Smooth muscle cell (in vitro differentiated cells): ENCODE measurements around the gene CTBP2. TPM values are rescaled to one million over a fixed set of nuclear protein-coding genes. Genes with fewer than 3 reads are reported as not detected.

Source experiments
- DNase-seq: peaks from one replicate; lab custom pipeline; 2025; ENCODE audit not compliant: unreplicated experiment; lab: John Stamatoyannopoulos, UW
- H2AFZ ChIP-seq: fragments of 200-600 bp; sonication (generic); 2 replicates; pipeline ENCODE4 v1.6.0; 2016; ENCODE audit warnings: antibody characterized with exemption, low read depth, mild to moderate bottlenecking
- H3F3A ChIP-seq: fragments of 200-600 bp; sonication (generic); 2 replicates; pipeline ENCODE4 v1.6.0; 2017; ENCODE audit warnings: antibody characterized with exemption, low read depth
- H3K27ac ChIP-seq: fragments of 200-600 bp; sonication (generic); 2 replicates; pipeline ENCODE4 v1.5.1; 2016; ENCODE audit warnings: low read depth, mild to moderate bottlenecking
- H3K27me3 ChIP-seq: fragments of 200-600 bp; sonication (generic); 2 replicates; pipeline ENCODE4 v1.6.1; 2016; ENCODE audit warnings: low read depth, mild to moderate bottlenecking
- H3K36me3 ChIP-seq: fragments of 200-600 bp; sonication (generic); 2 replicates; pipeline ENCODE4 v1.5.1; 2016; ENCODE audit warnings: low read depth
- H3K4me1 ChIP-seq: fragments of 200-600 bp; sonication (generic); 2 replicates; pipeline ENCODE4 v1.5.1; 2016; ENCODE audit warnings: low read depth
- H3K4me2 ChIP-seq: fragments of 200-600 bp; sonication (generic); 2 replicates; pipeline ENCODE4 v1.6.0; 2016; ENCODE audit warnings: mild to moderate bottlenecking
- H3K4me3 ChIP-seq: fragments of 200-600 bp; sonication (generic); 2 replicates; pipeline ENCODE4 v1.5.1; 2016; ENCODE audit warnings: mild to moderate bottlenecking
- H3K79me2 ChIP-seq: fragments of 200-600 bp; sonication (generic); 2 replicates; pipeline ENCODE4 v1.6.0; 2016; ENCODE audit warnings: low read depth, mild to moderate bottlenecking
- H3K9ac ChIP-seq: fragments of 200-600 bp; sonication (generic); 2 replicates; pipeline ENCODE4 v1.6.0; 2016; ENCODE audit warnings: low read depth
- H3K9me3 ChIP-seq: fragments of 200-600 bp; sonication (generic); replicated peaks from 2 replicates; pipeline ENCODE4 v1.5.1; 2016; ENCODE audit warnings: low read depth
- H4K20me1 ChIP-seq: fragments of 200-600 bp; sonication (generic); 2 replicates; pipeline ENCODE4 v1.6.0; 2016; ENCODE audit warnings: low read depth
- WGBS: methylation state at CpG from one replicate; pipeline ENCODE4 v1.1.7; 2016; ENCODE audit warnings: low lambda C conversion rate; 5-methylcytosine and 5-hydroxymethylcytosine counted together
- polyA plus RNA-seq: library from polyadenylated mRNA; unstranded; fragments of >200 nt; fragmentation: Nextera tagmentation; extraction: Ambion mirVana; gene quantifications from 2 replicates; pipeline ENCODE4 v1.2.1, GENCODE V29; 2016
- total RNA-seq: library from RNA; depleted of rRNA; stranded (reverse); fragments of >200 nt; gene quantifications from 2 replicates; pipeline ENCODE4 v1.2.3, GENCODE V29; 2014
- TF ChIP-seq, protein P1 (sequence below): fragments of 200-600 bp; sonication (generic); IDR thresholded peaks from 2 replicates; pipeline ENCODE4 v1.5.1; 2017; ENCODE audit warnings: borderline replicate concordance, mild to moderate bottlenecking, antibody characterized with exemption; ENCODE audit not compliant: insufficient read depth, poor library complexity, severe bottlenecking

Gene CTBP2
- total and polyA plus RNA-seq, 2 experiments from 2014 or later: 49.9 to 69.5 TPM

DNA sequence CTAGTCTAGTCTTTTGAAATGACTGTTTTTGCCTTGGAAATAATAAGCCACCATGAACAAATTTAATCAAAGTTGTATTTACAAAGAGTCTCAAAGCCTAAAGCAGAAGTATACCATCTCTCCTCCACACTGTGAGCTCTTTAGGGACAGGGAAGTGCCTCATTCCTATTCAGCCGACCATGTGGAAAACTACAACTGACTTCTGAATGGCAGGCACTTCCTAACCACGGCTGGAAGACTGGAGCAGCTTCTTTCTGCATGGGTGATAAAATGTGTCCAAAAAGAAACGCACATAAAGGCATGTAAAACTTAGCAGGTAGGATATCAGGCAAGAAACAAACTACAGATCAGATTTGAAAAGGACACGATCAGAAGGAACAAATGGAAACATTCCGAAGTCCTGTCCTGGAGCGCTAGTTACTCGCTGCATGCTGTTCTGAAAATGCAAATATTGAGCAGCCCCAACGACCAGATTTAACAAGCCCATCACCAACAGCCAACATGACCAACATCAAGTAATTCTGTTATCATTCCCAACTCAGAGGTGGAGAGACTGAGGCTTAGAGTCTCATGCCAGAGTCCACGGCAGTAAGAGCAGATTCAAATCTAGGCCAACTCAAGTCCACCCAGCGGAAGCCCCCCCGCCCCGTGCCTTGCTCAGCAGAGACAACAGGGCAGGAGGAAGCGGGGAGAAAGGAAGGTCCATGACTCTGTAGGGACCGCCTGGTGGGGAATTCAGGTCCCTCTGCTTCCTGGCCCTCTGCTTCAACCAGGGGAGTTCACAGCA, 26.5 kb downstream of the CTBP2 start:
- no peak overlapping the region for H3K27ac ChIP-seq
- no peaks in the 10 kb centered on the region for H3K36me3 ChIP-seq
- no peak for DNase-seq
- no peaks in the 10 kb centered on the region for H3K27me3 ChIP-seq
- H3K9ac ChIP-seq: no peak overlapping the region
- H4K20me1 ChIP-seq: peaks cover 99% of the 10 kb centered on the region
- peaks cover 10% of the 10 kb centered on the region for H3K4me1 ChIP-seq
- peaks cover 97% of the 10 kb centered on the region for H3K79me2 ChIP-seq
- no peak overlapping the region for H3K4me3 ChIP-seq
- TF ChIP-seq, protein P1, sequence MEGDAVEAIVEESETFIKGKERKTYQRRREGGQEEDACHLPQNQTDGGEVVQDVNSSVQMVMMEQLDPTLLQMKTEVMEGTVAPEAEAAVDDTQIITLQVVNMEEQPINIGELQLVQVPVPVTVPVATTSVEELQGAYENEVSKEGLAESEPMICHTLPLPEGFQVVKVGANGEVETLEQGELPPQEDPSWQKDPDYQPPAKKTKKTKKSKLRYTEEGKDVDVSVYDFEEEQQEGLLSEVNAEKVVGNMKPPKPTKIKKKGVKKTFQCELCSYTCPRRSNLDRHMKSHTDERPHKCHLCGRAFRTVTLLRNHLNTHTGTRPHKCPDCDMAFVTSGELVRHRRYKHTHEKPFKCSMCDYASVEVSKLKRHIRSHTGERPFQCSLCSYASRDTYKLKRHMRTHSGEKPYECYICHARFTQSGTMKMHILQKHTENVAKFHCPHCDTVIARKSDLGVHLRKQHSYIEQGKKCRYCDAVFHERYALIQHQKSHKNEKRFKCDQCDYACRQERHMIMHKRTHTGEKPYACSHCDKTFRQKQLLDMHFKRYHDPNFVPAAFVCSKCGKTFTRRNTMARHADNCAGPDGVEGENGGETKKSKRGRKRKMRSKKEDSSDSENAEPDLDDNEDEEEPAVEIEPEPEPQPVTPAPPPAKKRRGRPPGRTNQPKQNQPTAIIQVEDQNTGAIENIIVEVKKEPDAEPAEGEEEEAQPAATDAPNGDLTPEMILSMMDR: no peak
- 84% methylated on average over 14 of the region's 14 CpGs for WGBS
- no peak overlapping the region for H2AFZ ChIP-seq
- no peaks in the 10 kb centered on the region for H3F3A ChIP-seq
- no peaks in the 10 kb centered on the region for H3K9me3 ChIP-seq
- H3K4me2 ChIP-seq: no peak overlapping the region

GRCh38 chr10:125132344-125132743, 28.0 kb downstream of the CTBP2 start:
- Histone ChIP-seq H3K4me1 (peaks cover 10% of the 10 kb centered on the region), H3K9ac (no peak overlapping the region), H3K4me2 (no peak overlapping the region), H3K4me3 (no peak overlapping the region), H4K20me1 (peaks cover 99% of the 10 kb centered on the region), H3K9me3 (no peaks in the 10 kb centered on the region), H3K27ac (no peak overlapping the region), H2AFZ (no peak overlapping the region), H3K27me3 (no peaks in the 10 kb centered on the region), H3F3A (no peaks in the 10 kb centered on the region), H3K79me2 (peaks cover 97% of the 10 kb centered on the region), H3K36me3 (no peaks in the 10 kb centered on the region)
- 94% methylated on average over 4 of the region's 4 CpGs for WGBS
- TF ChIP-seq, protein P1: no peak
- no peak for DNase-seq

DNA sequence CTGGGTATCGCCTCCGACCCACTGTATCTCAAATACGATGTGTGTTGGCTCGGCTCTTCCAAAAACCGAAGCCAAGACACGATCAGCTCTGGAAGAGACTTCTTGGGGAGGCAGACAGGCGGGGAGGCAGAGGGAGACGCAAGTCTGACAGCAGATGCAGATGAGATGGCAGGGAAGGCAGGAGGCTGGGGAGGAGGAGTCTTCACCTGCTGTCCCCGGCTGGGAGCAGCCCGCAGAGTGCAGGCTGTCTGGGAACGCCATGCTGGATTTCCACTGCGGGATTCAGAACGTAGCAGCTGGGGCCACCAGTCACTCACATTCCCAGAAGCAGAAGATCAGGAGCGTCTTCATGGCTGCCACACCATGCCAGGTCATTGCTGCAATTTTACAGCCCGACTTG, 29.4 kb downstream of the CTBP2 start:
- DNase-seq: no peak
- H2AFZ ChIP-seq: no peak overlapping the region
- TF ChIP-seq, protein P1: no peak

GRCh38 chr10:125130260-125130659, 30.1 kb downstream of the CTBP2 start:
- H3K79me2 ChIP-seq: peaks cover 97% of the 10 kb centered on the region
- H3K4me3 ChIP-seq: no peak overlapping the region
- H3K4me2 ChIP-seq: no peak overlapping the region
- peaks cover 99% of the 10 kb centered on the region for H4K20me1 ChIP-seq
- no peaks in the 10 kb centered on the region for H3K36me3 ChIP-seq
- H3K27me3 ChIP-seq: no peaks in the 10 kb centered on the region
- no peaks in the 10 kb centered on the region for H3F3A ChIP-seq
- no peaks in the 10 kb centered on the region for H3K9me3 ChIP-seq
- WGBS: 96% methylated on average over 9 of the region's 9 CpGs
- peaks cover 10% of the 10 kb centered on the region for H3K4me1 ChIP-seq
- no peak for DNase-seq
- no peak overlapping the region for H3K27ac ChIP-seq
- no peak overlapping the region for H3K9ac ChIP-seq
- TF ChIP-seq, protein P1: no peak
- no peak overlapping the region for H2AFZ ChIP-seq

More for the DNA sequence above, 29.4 kb downstream of the CTBP2 start:
- H3K4me2 ChIP-seq: no peak overlapping the region
- peaks cover 97% of the 10 kb centered on the region for H3K79me2 ChIP-seq
- no peaks in the 10 kb centered on the region for H3K27me3 ChIP-seq
- no peaks in the 10 kb centered on the region for H3K36me3 ChIP-seq
- H4K20me1 ChIP-seq: peaks cover 99% of the 10 kb centered on the region
- H3K27ac ChIP-seq: no peak overlapping the region
- 97% methylated on average over 15 of the region's 15 CpGs for WGBS
- H3K9me3 ChIP-seq: no peaks in the 10 kb centered on the region
- no peaks in the 10 kb centered on the region for H3F3A ChIP-seq
- H3K9ac ChIP-seq: no peak overlapping the region
- peaks cover 10% of the 10 kb centered on the region for H3K4me1 ChIP-seq
- no peak overlapping the region for H3K4me3 ChIP-seq
